ENCODE results near the gene DNHD1.

The DNHD1 gene

DNA sequence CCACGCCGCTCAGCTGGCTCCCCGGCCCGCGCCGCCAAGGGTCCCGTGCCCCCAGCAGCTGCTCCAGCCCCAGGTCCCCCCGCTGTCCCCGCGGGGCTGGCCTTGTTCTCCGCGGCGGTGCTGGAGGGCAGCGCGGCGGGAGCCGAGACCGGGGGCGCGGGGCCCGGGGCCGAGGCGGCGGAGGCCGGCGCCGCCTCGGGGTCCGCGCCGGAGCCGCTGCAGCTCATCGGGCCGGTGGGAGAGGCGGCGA is 114.8 kb downstream of the DNHD1 start:
- H3K9me3 ChIP-seq (ENCODE audit: control insufficient read depth, insufficient read depth, low read length), result no peaks in the 10 kb centered on the region
- no peaks in the 10 kb centered on the region for H3K27me3 ChIP-seq (ENCODE audit: control insufficient read depth, insufficient read depth, low read length)
- no peaks in the 10 kb centered on the region; the same call in 1 of the 2 replicates for H3K4me1 ChIP-seq (ENCODE audit: control insufficient read depth, insufficient read depth, low read length)
- peaks cover 30% of the 10 kb centered on the region; the same call in 1 of the 2 replicates for H3K36me3 ChIP-seq (ENCODE audit: control insufficient read depth, insufficient read depth, low read length)
- WGBS (ENCODE audit: insufficient coverage, insufficient read length), result no CpG with 5 or more reads among the region's 36 CpGs
- no peak for DNase-seq (ENCODE audit: low read depth, low spot score)
- no peak overlapping the region for H3K27ac ChIP-seq (ENCODE audit: low read length)
- peak overlapping the region; percentile 73 for H3K4me3 ChIP-seq (ENCODE audit: low read length)

GRCh38 chr11:6612213-6613041 is 115.3 kb downstream of the DNHD1 start, which contains the start of gene TAF10:
TAF10 (minus strand) TSS chr11:6612216; CDS start chr11:6612189, 27 bp downstream.
- WGBS (ENCODE audit: insufficient coverage, insufficient read length), result no CpG with 5 or more reads among the region's 51 CpGs
- no peaks in the 10 kb centered on the region for H3K9me3 ChIP-seq (ENCODE audit: control insufficient read depth, insufficient read depth, low read length)
- peaks cover 30% of the 10 kb centered on the region; the same call in 1 of the 2 replicates for H3K36me3 ChIP-seq (ENCODE audit: control insufficient read depth, insufficient read depth, low read length)
- no peaks in the 10 kb centered on the region; the same call in 1 of the 2 replicates for H3K4me1 ChIP-seq (ENCODE audit: control insufficient read depth, insufficient read depth, low read length)
- H3K27me3 ChIP-seq (ENCODE audit: control insufficient read depth, insufficient read depth, low read length), result no peaks in the 10 kb centered on the region
- DNase-seq (ENCODE audit: low read depth, low spot score), result no peak
- peak within 1 kb of the TSS; percentile 18 for H3K27ac ChIP-seq (ENCODE audit: low read length)
- peak within 1 kb of the TSS; percentile 73 for H3K4me3 ChIP-seq (ENCODE audit: low read length)

- 100% methylated on average over 3 of the region's 3 CpGs for WGBS (ENCODE audit: insufficient coverage, insufficient read length)
- H3K4me1 ChIP-seq (ENCODE audit: control insufficient read depth, insufficient read depth, low read length), result no peaks in the 10 kb centered on the region; the same call in 1 of the 2 replicates
- H3K9me3 ChIP-seq (ENCODE audit: control insufficient read depth, insufficient read depth, low read length), result no peaks in the 10 kb centered on the region
- no peak for DNase-seq (ENCODE audit: low read depth, low spot score)
- H3K36me3 ChIP-seq (ENCODE audit: control insufficient read depth, insufficient read depth, low read length), result peaks cover 23% of the 10 kb centered on the region; the same call in 1 of the 2 replicates
- no peaks in the 10 kb centered on the region for H3K27me3 ChIP-seq (ENCODE audit: control insufficient read depth, insufficient read depth, low read length)
- H3K27ac ChIP-seq (ENCODE audit: low read length), result no peak overlapping the region
- no peak overlapping the region for H3K4me3 ChIP-seq (ENCODE audit: low read length)
Measured at GRCh38 chr11:6613496-6613895, 116.4 kb downstream of the DNHD1 start.

GRCh38 chr11:6614446-6614845 is 117.4 kb downstream of the DNHD1 start:
- no CpG with 5 or more reads among the region's 2 CpGs for WGBS (ENCODE audit: insufficient coverage, insufficient read length)
- Histone ChIP-seq H3K4me3 (ENCODE audit: low read length) (no peak overlapping the region), H3K27ac (ENCODE audit: low read length) (no peak overlapping the region), H3K4me1 (ENCODE audit: control insufficient read depth, insufficient read depth, low read length) (no peaks in the 10 kb centered on the region; the same call in 1 of the 2 replicates), H3K36me3 (ENCODE audit: control insufficient read depth, insufficient read depth, low read length) (peaks cover 14% of the 10 kb centered on the region; the same call in 1 of the 2 replicates), H3K27me3 (ENCODE audit: control insufficient read depth, insufficient read depth, low read length) (no peaks in the 10 kb centered on the region), H3K9me3 (ENCODE audit: control insufficient read depth, insufficient read depth, low read length) (no peaks in the 10 kb centered on the region)
- no peak for DNase-seq (ENCODE audit: low read depth, low spot score)

DNA sequence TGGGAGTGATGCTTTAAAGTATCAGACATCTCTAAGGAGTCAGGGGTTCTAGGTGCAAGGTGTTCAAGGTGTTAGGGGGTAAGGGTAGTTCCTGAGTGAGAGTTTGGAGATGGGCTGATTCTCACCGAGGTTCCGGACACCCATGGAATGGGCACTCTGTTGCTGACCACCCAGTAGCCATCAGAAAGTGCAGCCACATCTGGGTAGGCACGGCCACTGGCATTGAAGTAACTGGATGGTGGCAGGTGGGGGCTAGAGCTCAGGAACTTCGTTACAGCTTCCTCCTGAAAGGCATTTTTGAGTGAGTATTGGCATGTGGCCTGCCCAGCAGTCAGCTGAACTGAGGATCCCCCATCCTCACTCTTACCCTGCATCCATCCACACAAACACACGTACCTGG is 118.0 kb downstream of the DNHD1 start:
- no peaks in the 10 kb centered on the region; the same call in 1 of the 2 replicates for H3K4me1 ChIP-seq (ENCODE audit: control insufficient read depth, insufficient read depth, low read length)
- H3K4me3 ChIP-seq (ENCODE audit: low read length), result no peak overlapping the region
- H3K36me3 ChIP-seq (ENCODE audit: control insufficient read depth, insufficient read depth, low read length), result peaks cover 8% of the 10 kb centered on the region; the same call in 1 of the 2 replicates
- no peak overlapping the region for H3K27ac ChIP-seq (ENCODE audit: low read length)
- H3K9me3 ChIP-seq (ENCODE audit: control insufficient read depth, insufficient read depth, low read length), result no peaks in the 10 kb centered on the region
- no peak for DNase-seq (ENCODE audit: low read depth, low spot score)
- H3K27me3 ChIP-seq (ENCODE audit: control insufficient read depth, insufficient read depth, low read length), result no peaks in the 10 kb centered on the region
- WGBS (ENCODE audit: insufficient coverage, insufficient read length), result no CpG with 5 or more reads among the region's 5 CpGs

- Histone ChIP-seq H3K27ac (ENCODE audit: low read length) (no peak overlapping the region), H3K9me3 (ENCODE audit: control insufficient read depth, insufficient read depth, low read length) (no peaks in the 10 kb centered on the region), H3K27me3 (ENCODE audit: control insufficient read depth, insufficient read depth, low read length) (no peaks in the 10 kb centered on the region), H3K36me3 (ENCODE audit: control insufficient read depth, insufficient read depth, low read length) (no peaks in the 10 kb centered on the region), H3K4me3 (ENCODE audit: low read length) (no peak overlapping the region), H3K4me1 (ENCODE audit: control insufficient read depth, insufficient read depth, low read length) (no peaks in the 10 kb centered on the region; the same call in 1 of the 2 replicates)
- no peak for DNase-seq (ENCODE audit: low read depth, low spot score)
- WGBS (ENCODE audit: insufficient coverage, insufficient read length), result no CpG with 5 or more reads among the region's 9 CpGs
Measured at GRCh38 chr11:6615882-6616585, 119.0 kb downstream of the DNHD1 start.

DNA sequence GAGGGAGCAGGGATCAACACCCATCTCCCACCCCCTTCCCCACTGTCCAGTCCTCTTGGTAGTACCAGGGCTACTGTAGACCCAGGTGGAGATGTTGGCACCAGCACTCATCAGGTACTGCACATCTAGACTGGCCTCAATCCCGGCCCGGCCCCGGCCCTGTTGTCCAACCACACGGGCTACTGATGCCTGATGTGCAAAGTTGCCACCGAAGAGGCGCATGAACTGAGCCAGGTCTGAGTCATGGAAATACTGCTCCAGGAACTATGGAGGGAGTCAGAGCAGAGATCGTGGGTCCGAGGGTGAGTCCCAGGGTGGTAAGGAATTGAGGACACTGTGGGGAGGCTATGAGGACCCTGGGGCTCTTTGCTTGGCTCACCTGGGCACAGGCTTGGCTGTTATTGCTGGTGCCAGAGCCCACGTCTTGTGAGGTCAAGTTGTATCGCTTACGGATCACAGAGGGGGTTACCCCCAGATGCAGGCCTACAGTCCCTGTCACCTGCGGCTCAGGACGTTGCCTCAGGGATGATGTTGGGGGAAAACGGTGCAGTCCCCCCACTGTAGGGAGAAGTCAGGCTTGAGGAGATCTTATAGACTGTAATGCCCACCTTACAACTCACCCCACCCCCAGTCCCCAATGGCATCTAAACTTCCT is 119.6 kb downstream of the DNHD1 start:
- Histone ChIP-seq H3K36me3 (ENCODE audit: control insufficient read depth, insufficient read depth, low read length) (no peaks in the 10 kb centered on the region), H3K27ac (ENCODE audit: low read length) (no peak overlapping the region), H3K4me1 (ENCODE audit: control insufficient read depth, insufficient read depth, low read length) (no peaks in the 10 kb centered on the region; the same call in 1 of the 2 replicates), H3K4me3 (ENCODE audit: low read length) (no peak overlapping the region), H3K27me3 (ENCODE audit: control insufficient read depth, insufficient read depth, low read length) (no peaks in the 10 kb centered on the region), H3K9me3 (ENCODE audit: control insufficient read depth, insufficient read depth, low read length) (no peaks in the 10 kb centered on the region)
- no peak for DNase-seq (ENCODE audit: low read depth, low spot score)
- no CpG with 5 or more reads among the region's 14 CpGs for WGBS (ENCODE audit: insufficient coverage, insufficient read length)

GRCh38 chr11:6617315-6617781 is 120.3 kb downstream of the DNHD1 start:
- no CpG with 5 or more reads among the region's 5 CpGs for WGBS (ENCODE audit: insufficient coverage, insufficient read length)
- no peaks in the 10 kb centered on the region; the same call in 1 of the 2 replicates for H3K4me1 ChIP-seq (ENCODE audit: control insufficient read depth, insufficient read depth, low read length)
- H3K27me3 ChIP-seq (ENCODE audit: control insufficient read depth, insufficient read depth, low read length), result no peaks in the 10 kb centered on the region
- H3K9me3 ChIP-seq (ENCODE audit: control insufficient read depth, insufficient read depth, low read length), result no peaks in the 10 kb centered on the region
- no peak overlapping the region for H3K27ac ChIP-seq (ENCODE audit: low read length)
- H3K4me3 ChIP-seq (ENCODE audit: low read length), result no peak overlapping the region
- no peak for DNase-seq (ENCODE audit: low read depth, low spot score)
- H3K36me3 ChIP-seq (ENCODE audit: control insufficient read depth, insufficient read depth, low read length), result no peaks in the 10 kb centered on the region

DNA sequence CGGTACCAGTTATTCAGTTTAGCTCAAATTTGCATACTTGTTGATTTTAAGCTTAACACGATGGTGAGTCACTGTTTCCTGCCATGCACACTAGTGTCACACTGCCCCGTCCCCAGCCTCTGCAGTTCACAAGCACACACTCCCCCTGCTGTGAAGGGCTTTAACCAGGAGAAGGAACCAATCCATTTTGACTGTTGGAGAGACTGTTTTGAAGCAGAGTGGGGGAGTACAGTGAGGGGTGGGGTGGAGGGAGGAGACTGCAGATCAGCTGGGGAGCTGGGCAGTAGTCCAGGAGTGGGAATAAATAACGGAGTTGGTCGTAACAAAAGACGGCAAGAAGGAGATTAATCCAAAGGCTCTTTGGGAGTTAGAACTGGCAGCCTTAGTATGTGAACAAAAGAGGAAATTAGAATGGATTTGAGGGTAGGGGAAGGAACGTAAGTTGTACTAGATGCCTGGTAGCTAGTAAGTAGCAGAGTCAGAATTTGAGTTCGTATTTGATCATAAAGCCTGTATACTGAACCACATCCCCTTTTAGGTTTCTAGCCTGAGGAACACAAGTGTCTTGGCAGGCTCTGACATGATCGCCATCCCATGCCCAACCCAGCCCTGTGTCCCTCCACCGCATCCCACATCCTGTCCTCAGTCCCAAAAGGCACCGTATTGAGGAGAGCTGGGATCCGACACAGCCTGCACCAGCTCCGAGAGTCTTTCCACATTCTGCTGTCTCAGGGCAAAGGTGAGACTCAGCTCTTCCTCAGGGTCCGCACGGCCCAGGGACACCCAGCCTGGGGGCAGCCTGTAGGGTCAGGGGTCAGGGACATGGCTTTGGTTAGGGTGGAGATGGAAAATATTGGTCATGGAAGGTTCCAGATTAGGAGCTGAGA is 121.3 kb downstream of the DNHD1 start:
- WGBS (ENCODE audit: insufficient coverage, insufficient read length), result 100% methylated on average over 1 of the region's 15 CpGs
- Histone ChIP-seq H3K27ac (ENCODE audit: low read length) (no peak overlapping the region), H3K4me1 (ENCODE audit: control insufficient read depth, insufficient read depth, low read length) (no peaks in the 10 kb centered on the region; the same call in 1 of the 2 replicates), H3K4me3 (ENCODE audit: low read length) (peak overlapping the region; percentile 66; the same call in 1 of the 2 replicates), H3K27me3 (ENCODE audit: control insufficient read depth, insufficient read depth, low read length) (no peaks in the 10 kb centered on the region), H3K9me3 (ENCODE audit: control insufficient read depth, insufficient read depth, low read length) (no peaks in the 10 kb centered on the region), H3K36me3 (ENCODE audit: control insufficient read depth, insufficient read depth, low read length) (no peaks in the 10 kb centered on the region; the same call in 1 of the 2 replicates)
- DNase-seq (ENCODE audit: low read depth, low spot score), result no peak

Data from iPS DF 6.9 (cell line).